Immature natural killer cell (primary cell): Measurements from ENCODE around the gene HLA-DRB1. TPM values are rescaled to one million over a fixed set of nuclear protein-coding genes. Genes with fewer than 3 reads are reported as not detected.
"Not testable (repeated sequence)": the region's sequence is repeated elsewhere in the genome, so short reads cannot be mapped to it uniquely, and the experiment has no call there.

Experiments
- DNase-seq, 3 donors: peaks; one replicate each; pipeline ENCODE4 v3.0.0; 2022; ENCODE audit warnings: mixed read lengths in 1 of 3
- H3K27ac Mint-ChIP-seq, 6 donors: one replicate each; pipeline ENCODE4 v1.8.0; 2020; ENCODE audit warnings: mixed read lengths in 6 of 6, mild to moderate bottlenecking in 5 of 6, inconsistent platforms in 4 of 6, moderate library complexity in 3 of 6
- H3K27me3 Mint-ChIP-seq, 3 donors: one replicate each; pipeline ENCODE4 v1.8.0; 2020 to 2021; ENCODE audit warnings: low read depth in 3 of 3, mild to moderate bottlenecking in 3 of 3, mixed read lengths in 3 of 3, moderate library complexity in 3 of 3, inconsistent platforms in 1 of 3
- H3K36me3 Mint-ChIP-seq, 3 donors: one replicate each; pipeline ENCODE4 v1.8.0; 2020; ENCODE audit warnings: mixed read lengths in 3 of 3, inconsistent platforms in 2 of 3, mild to moderate bottlenecking in 2 of 3
- H3K4me1 Mint-ChIP-seq, 2 donors: one replicate each; pipeline ENCODE4 v1.8.0; 2020; ENCODE audit warnings: inconsistent platforms in 2 of 2, mild to moderate bottlenecking in 2 of 2, mixed read lengths in 2 of 2, moderate library complexity in 1 of 2
- H3K4me3 Mint-ChIP-seq, 5 donors: one replicate each; pipeline ENCODE4 v1.8.0; 2020; ENCODE audit warnings: mild to moderate bottlenecking in 5 of 5, mixed read lengths in 5 of 5, inconsistent platforms in 3 of 5, moderate library complexity in 3 of 5
- H3K9me3 Mint-ChIP-seq, 6 donors: one replicate each; pipeline ENCODE4 v1.8.0; 2020; ENCODE audit warnings: mild to moderate bottlenecking in 6 of 6, mixed read lengths in 6 of 6, inconsistent platforms in 4 of 6, moderate library complexity in 3 of 6
- polyA plus RNA-seq, 3 donors: library from polyadenylated mRNA; unstranded; fragments of 300-500 nt; fragmentation: Illumina TruSeq; gene quantifications; one replicate each; pipeline ENCODE4 v1.2.3, GENCODE V29; 2021

HLA-DRB1 gene
- 100 to 1,000 TPM in 2 of 3 donors, 10 to 100 TPM in 1; 45.8 to 435 (median 268) TPM for polyA plus RNA-seq

DNA sequence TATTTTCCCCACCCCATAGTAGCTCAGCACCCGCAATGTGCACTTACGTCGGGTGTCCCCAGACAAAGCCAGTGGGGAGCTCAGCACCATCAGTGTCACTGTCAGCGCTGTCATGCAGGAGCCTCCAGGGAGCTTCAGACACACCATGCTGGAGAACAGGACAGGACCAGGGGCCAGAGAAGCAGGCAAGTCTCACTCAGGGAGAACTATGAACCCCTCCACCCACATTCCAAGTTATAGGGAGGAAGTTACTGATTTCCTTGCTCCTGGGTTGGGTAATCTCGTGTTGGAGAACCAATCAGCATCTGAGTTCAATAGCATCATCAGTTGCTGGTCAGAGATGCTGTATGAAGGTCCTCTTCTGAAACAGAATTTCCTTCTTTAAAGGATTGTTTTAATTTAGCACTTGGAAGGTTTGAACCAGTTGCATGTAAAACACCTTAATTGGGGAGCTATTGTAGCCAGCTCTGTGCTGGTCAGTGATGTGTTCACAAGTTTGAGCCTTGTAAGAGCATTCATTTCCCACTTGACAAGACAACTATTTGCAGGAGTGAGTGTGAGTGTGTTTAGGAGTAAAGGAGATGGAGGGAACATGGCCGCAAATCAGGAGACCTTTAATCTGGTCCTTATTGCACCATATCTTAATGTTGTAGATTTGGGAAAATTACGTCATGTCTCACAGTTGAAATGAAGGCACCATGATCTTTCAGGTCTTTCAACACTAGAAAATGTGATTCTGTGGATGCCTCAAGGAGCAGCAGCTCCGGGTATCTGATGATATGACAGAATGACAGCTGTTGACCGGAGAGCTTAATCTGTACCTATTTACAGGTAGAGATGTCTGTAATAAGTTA, at the start of gene HLA-DRB1:
HLA-DRB1 (minus strand) TSS at position 253 of the 854 bp plus-strand sequence; CDS start at position 147, 106 bp downstream.
- Mint-ChIP-seq H3K9me3 (no peaks in the 10 kb centered on the region), H3K4me1 (peaks cover 28 to 31% of the 10 kb centered on the region in 2 donors), H3K36me3 (peaks cover 0 to 4% (median 0%) of the 10 kb centered on the region in 3 donors), H3K4me3 (peak within 1 kb of the TSS; percentile 33 to 90 (median 69)), H3K27ac (peak within 1 kb of the TSS; percentile 6 to 90 (median 61)), H3K27me3 (peaks cover 0 to 6% (median 6%) of the 10 kb centered on the region in 3 donors)
- peak in 2 of 3 donors; percentile 15 to 24 for DNase-seq

- no peak overlapping the region for H3K4me3 Mint-ChIP-seq
- peaks cover 9 to 17% (median 14%) of the 10 kb centered on the region in 3 donors for H3K27me3 Mint-ChIP-seq
- H3K36me3 Mint-ChIP-seq, result peaks cover 0 to 4% (median 0%) of the 10 kb centered on the region in 3 donors
- H3K9me3 Mint-ChIP-seq, result no peaks in the 10 kb centered on the region
- H3K4me1 Mint-ChIP-seq, result peaks cover 26 to 33% of the 10 kb centered on the region in 2 donors
- H3K27ac Mint-ChIP-seq, result peak overlapping the region in 1 of 6 donors; percentile 63
- no peak for DNase-seq
These were observed 49.0 kb upstream of the HLA-DRB1 start for GRCh38 chr6:32638532-32639219.

GRCh38 chr6:32637883-32638282, 48.2 kb upstream of the HLA-DRB1 start:
- Mint-ChIP-seq H3K4me1 (peaks cover 23 to 30% of the 10 kb centered on the region in 2 donors), H3K36me3 (peaks cover 0 to 4% (median 0%) of the 10 kb centered on the region in 3 donors), H3K27me3 (peaks cover 9 to 17% (median 15%) of the 10 kb centered on the region in 3 donors), H3K27ac (peak overlapping the region in 1 of 6 donors; percentile 35), H3K4me3 (no peak overlapping the region), H3K9me3 (no peaks in the 10 kb centered on the region)
- no peak for DNase-seq

GRCh38 chr6:32637219-32637880, 47.7 kb upstream of the HLA-DRB1 start, which contains the start of gene HLA-DQA1:
Gene HLA-DQA1 (plus strand): TSS chr6:32637406. CDS start chr6:32637459, 53 bp downstream.
- H3K9me3 Mint-ChIP-seq, result no peaks in the 10 kb centered on the region
- peak within 1 kb of the TSS in 3 of 6 donors; percentile 34 to 72 (median 35) for H3K27ac Mint-ChIP-seq
- H3K4me1 Mint-ChIP-seq, result peaks cover 17 to 24% of the 10 kb centered on the region in 2 donors
- peaks cover 9 to 17% (median 15%) of the 10 kb centered on the region in 3 donors for H3K27me3 Mint-ChIP-seq
- peak in 1 of 3 donors; percentile 11 for DNase-seq
- H3K36me3 Mint-ChIP-seq, result peaks cover 0 to 4% (median 0%) of the 10 kb centered on the region in 3 donors
- peak within 1 kb of the TSS in 3 of 5 donors; percentile 10 to 58 (median 44) for H3K4me3 Mint-ChIP-seq

DNA sequence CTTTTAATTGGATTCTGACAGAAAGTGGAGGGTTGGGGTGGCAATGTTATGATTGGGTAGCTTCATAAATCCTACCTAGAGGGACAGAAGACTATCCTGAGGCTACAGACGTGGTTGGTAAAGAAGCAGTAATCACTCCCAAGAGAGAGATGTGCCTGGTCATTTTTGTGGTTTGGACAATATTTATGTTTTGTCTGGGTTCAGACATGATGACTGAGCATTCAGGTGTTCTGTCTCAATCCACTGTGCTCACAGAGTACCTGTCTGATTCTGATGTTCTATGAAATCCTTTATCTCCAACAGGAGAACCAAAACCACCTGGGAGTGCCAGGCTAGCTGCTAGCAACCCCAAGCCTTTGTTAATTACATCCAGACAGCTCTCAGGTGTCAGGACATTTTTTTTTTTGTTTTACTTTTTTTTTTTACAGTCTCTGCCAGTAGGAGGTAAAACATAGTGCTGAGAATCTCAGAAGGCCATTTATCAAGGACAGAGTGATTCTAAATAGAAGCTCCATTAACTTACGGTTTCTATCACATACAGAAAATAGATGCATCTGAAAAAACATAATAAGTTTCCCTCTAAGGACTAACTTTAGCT, 46.0 kb upstream of the HLA-DRB1 start:
- Mint-ChIP-seq H3K4me1 (peaks cover under 1 to 7% of the 10 kb centered on the region in 2 donors), H3K36me3 (peaks cover 0 to 4% (median 0%) of the 10 kb centered on the region in 3 donors), H3K9me3 (no peaks in the 10 kb centered on the region), H3K4me3 (no peak overlapping the region), H3K27me3 (peaks cover 1 to 17% (median 15%) of the 10 kb centered on the region in 3 donors), H3K27ac (peak overlapping the region in 1 of 6 donors; percentile 46)
- DNase-seq, result no peak

- H3K4me3 Mint-ChIP-seq, H3K9me3 Mint-ChIP-seq, DNase-seq, H3K27me3 Mint-ChIP-seq, H3K36me3 Mint-ChIP-seq: not testable (repeated sequence)
- Mint-ChIP-seq H3K4me1 (peaks cover 14 to 15% of the 10 kb centered on the region in 2 donors), H3K27ac (peak overlapping the region in 1 of 6 donors; percentile 13)
These were observed 40.1 kb upstream of the HLA-DRB1 start for GRCh38 chr6:32629793-32630192.

DNA sequence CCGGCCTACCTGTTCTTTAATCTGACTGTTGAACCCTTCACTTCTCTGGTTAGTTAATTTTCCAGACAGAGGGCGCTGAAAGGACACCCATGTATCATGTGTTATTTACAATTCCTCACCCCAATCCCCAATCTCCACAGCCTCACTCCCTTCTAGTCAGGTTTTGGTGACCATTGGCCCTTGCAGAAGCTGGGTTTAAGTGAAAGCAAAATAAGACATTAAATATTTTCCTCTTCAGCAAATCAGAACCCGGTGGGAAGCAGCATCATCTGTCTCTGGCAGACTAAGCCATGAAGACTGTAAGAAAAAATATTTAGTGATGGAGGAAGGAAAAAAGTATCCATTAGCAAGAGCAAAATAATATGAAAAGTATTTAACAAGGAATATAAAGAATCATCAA, 38.2 kb upstream of the HLA-DRB1 start:
- no peak overlapping the region for H3K4me3 Mint-ChIP-seq
- peaks cover 24 to 33% of the 10 kb centered on the region in 2 donors for H3K4me1 Mint-ChIP-seq
- peak overlapping the region in 4 of 6 donors; percentile 45 to 93 (median 78) for H3K27ac Mint-ChIP-seq

GRCh38 chr6:32627249-32627648, 37.6 kb upstream of the HLA-DRB1 start:
- H3K9me3 Mint-ChIP-seq, result no peaks in the 10 kb centered on the region
- DNase-seq, result no peak
- H3K27ac Mint-ChIP-seq, result peak overlapping the region in 1 of 6 donors; percentile 30
- peaks cover 30 to 38% of the 10 kb centered on the region in 2 donors for H3K4me1 Mint-ChIP-seq
- no peaks in the 10 kb centered on the region for H3K36me3 Mint-ChIP-seq
- H3K4me3 Mint-ChIP-seq, result no peak overlapping the region
- H3K27me3 Mint-ChIP-seq, result peaks cover 3 to 11% (median 4%) of the 10 kb centered on the region in 3 donors

More for the DNA sequence above, 38.2 kb upstream of the HLA-DRB1 start:
- Mint-ChIP-seq H3K36me3 (no peaks in the 10 kb centered on the region), H3K9me3 (no peaks in the 10 kb centered on the region), H3K27me3 (peaks cover 3 to 9% (median 4%) of the 10 kb centered on the region in 3 donors)
- peak in 2 of 3 donors; percentile 40 to 46 for DNase-seq

- Mint-ChIP-seq H3K27me3 (peaks cover 5 to 9% (median 5%) of the 10 kb centered on the region in 3 donors), H3K9me3 (no peaks in the 10 kb centered on the region), H3K4me3 (peak overlapping the region in 2 of 5 donors; percentile 20 to 24), H3K27ac (peak overlapping the region in 4 of 6 donors; percentile 8 to 89 (median 54)), H3K4me1 (peaks cover 40 to 46% of the 10 kb centered on the region in 2 donors), H3K36me3 (no peaks in the 10 kb centered on the region)
- DNase-seq, result no peak
These were observed 35.5 kb upstream of the HLA-DRB1 start for GRCh38 chr6:32625137-32625536.

DNA sequence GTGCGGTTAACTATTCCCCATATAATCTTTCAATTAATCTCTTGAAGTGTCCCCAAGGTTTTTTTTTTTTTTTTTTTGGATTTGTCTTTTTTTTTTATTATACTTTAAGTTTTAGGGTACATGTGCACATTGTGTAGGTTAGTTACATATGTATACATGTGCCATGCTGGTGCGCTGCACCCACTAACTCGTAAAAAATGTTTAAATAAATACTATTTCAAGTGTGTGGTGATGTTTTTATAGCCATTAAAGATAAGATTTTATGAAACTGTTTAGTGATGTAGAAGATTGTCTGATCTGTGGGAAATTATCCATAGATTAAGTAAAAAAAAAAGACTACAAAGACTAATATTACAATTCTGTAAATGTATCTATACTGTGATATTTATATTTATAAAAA, 34.9 kb upstream of the HLA-DRB1 start:
- Mint-ChIP-seq H3K27me3 (peaks cover 5 to 6% (median 5%) of the 10 kb centered on the region in 3 donors), H3K4me1 (peaks cover 40 to 46% of the 10 kb centered on the region in 2 donors), H3K4me3 (peak overlapping the region in 1 of 5 donors; percentile 60), H3K36me3 (no peaks in the 10 kb centered on the region), H3K27ac (peak overlapping the region in 5 of 6 donors; percentile 24 to 96 (median 95)), H3K9me3 (no peaks in the 10 kb centered on the region)
- DNase-seq, result no peak

DNA sequence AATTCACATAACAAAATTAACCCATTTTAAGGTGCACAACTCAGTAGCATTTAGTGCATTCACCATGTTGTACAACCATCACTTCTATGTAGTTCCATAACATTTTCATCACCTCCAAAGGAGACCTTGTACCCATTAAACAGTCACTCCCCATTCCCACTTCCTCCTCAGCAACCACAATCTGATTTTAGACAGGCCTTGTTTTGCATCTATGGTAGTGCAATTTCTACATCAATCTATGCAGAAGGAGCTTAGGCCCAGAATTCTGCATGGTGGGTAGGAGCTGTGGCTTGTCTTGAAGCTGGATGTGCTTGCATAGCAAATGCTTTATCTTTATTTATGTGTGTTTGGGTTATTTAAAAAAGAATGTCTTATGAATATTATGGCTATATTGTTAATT, 34.0 kb upstream of the HLA-DRB1 start:
- H3K4me1 Mint-ChIP-seq, result peaks cover 40 to 46% of the 10 kb centered on the region in 2 donors
- peak overlapping the region in 4 of 5 donors; percentile 31 to 72 (median 63) for H3K4me3 Mint-ChIP-seq
- peaks cover 5 to 6% (median 6%) of the 10 kb centered on the region in 3 donors for H3K27me3 Mint-ChIP-seq
- no peaks in the 10 kb centered on the region for H3K9me3 Mint-ChIP-seq
- H3K36me3 Mint-ChIP-seq, result no peaks in the 10 kb centered on the region
- H3K27ac Mint-ChIP-seq, result peak overlapping the region; percentile 94 to 99 (median 96)
- peak in 2 of 3 donors; percentile 26 to 28 for DNase-seq

GRCh38 chr6:32622545-32623401, 33.1 kb upstream of the HLA-DRB1 start:
- Mint-ChIP-seq H3K4me3 (peak overlapping the region; percentile 49 to 79 (median 68)), H3K4me1 (peaks cover 36 to 41% of the 10 kb centered on the region in 2 donors), H3K36me3 (peaks cover 0 to 4% (median 0%) of the 10 kb centered on the region in 3 donors), H3K27me3 (peaks cover 5 to 8% (median 6%) of the 10 kb centered on the region in 3 donors), H3K27ac (peak overlapping the region; percentile 94 to 99 (median 96)), H3K9me3 (peaks cover 0 to 4% (median 1%) of the 10 kb centered on the region in 6 donors)
- DNase-seq, result peak; percentile 90 to 92 (median 91)
